H1 (cell line): Measurements from ENCODE around the gene TCN2. TPM values are rescaled to one million over a fixed set of nuclear protein-coding genes. Genes with fewer than 3 reads are reported as not detected.

ENCODE experiments used
- CTCF ChIA-PET: fragments of 300-600 bp; sonication (Branson Sonifier 250); formaldehyde crosslinking; loops from one replicate; lab custom pipeline; 2021; ENCODE audit not compliant: partially characterized antibody; lab: Charles Lee
- POLR2A ChIA-PET: fragments of 300-600 bp; sonication (Branson Sonifier 250); formaldehyde crosslinking; loops from one replicate; lab custom pipeline; 2021; ENCODE audit warnings: inconsistent platforms; ENCODE audit not compliant: partially characterized antibody; lab: Charles Lee
- DNase-seq, 2 experiments: peaks; one replicate each; pipeline versions ENCODE4 v3.0.0 to v3.0.0-alpha.2; 2010 to 2022; ENCODE audit warnings: low spot score in 2 of 2, low read depth in 1 of 2, mixed read lengths in 1 of 2
- FAIRE-seq: peaks from 2 replicates; lab custom pipeline; 2011; peaks lifted over from hg19 to GRCh38; lab: Jason Lieb, UNC
- H2AFZ ChIP-seq: 2 replicates; pipeline ENCODE4 v1.8.1; 2012; ENCODE audit warnings: low read length, inconsistent platforms
- H2AK5ac ChIP-seq: 2 replicates; pipeline ENCODE4 v1.6.1; 2013; ENCODE audit warnings: low read depth, low read length
- H2BK120ac ChIP-seq: replicated peaks from 2 replicates; pipeline ENCODE3; 2013; ENCODE audit warnings: low read depth, low read length, inconsistent platforms
- H2BK12ac ChIP-seq: 2 replicates; pipeline ENCODE4 v1.6.1; 2013; ENCODE audit warnings: low read depth, low read length
- H2BK15ac ChIP-seq: 2 replicates; pipeline ENCODE4 v1.6.1; 2013; ENCODE audit warnings: low read length
- H2BK20ac ChIP-seq: 2 replicates; pipeline ENCODE4 v1.6.1; 2013; ENCODE audit warnings: low read length
- H2BK5ac ChIP-seq: 2 replicates; pipeline ENCODE4 v1.6.1; 2013; ENCODE audit warnings: low read depth, low read length
- H3K14ac ChIP-seq: 2 replicates; pipeline ENCODE4 v1.6.1; 2013; ENCODE audit warnings: inconsistent platforms; ENCODE audit not compliant: insufficient read length
- H3K18ac ChIP-seq: 2 replicates; pipeline ENCODE4 v1.6.1; 2013; ENCODE audit warnings: low read length; ENCODE audit errors: extremely low read depth
- H3K23ac ChIP-seq: 2 replicates; pipeline ENCODE4 v1.6.1; 2013; ENCODE audit warnings: inconsistent platforms; ENCODE audit not compliant: insufficient read length
- H3K23me2 ChIP-seq: 2 replicates; pipeline ENCODE4 v1.6.1; 2013; ENCODE audit warnings: low read depth, low read length
- H3K27ac ChIP-seq: 2 replicates; pipeline ENCODE4 v1.6.1; 2011; ENCODE audit warnings: low read depth, low read length, inconsistent platforms
- H3K27me3 ChIP-seq, 4 experiments: replicated peaks in 1 of 4; 1 replicate in 1 of 4; 2 replicates in 3 of 4; pipeline versions ENCODE4 v1.6.1 to v1.8.1; 2011 to 2013; ENCODE audit warnings: low read length in 3 of 4, mild to moderate bottlenecking in 3 of 4, inconsistent platforms in 2 of 4, mixed read lengths in 2 of 4, moderate library complexity in 1 of 4; ENCODE audit not compliant: control insufficient read depth in 3 of 4, insufficient read depth in 3 of 4; ENCODE audit errors: extremely low read depth in 1 of 4
- H3K36me3 ChIP-seq, 4 experiments: 2 replicates each; pipeline versions ENCODE4 v1.6.1 to v1.8.1; 2011 to 2013; ENCODE audit warnings: mild to moderate bottlenecking in 4 of 4, low read length in 3 of 4, moderate library complexity in 2 of 4, control low read depth in 1 of 4, inconsistent platforms in 1 of 4; ENCODE audit not compliant: insufficient read depth in 4 of 4, control insufficient read depth in 2 of 4
- H3K4ac ChIP-seq: replicated peaks from 2 replicates; pipeline ENCODE3; 2013; ENCODE audit warnings: low read length, low read depth, mixed read lengths, inconsistent platforms; ENCODE audit not compliant: insufficient read length
- H3K4me1 ChIP-seq, 4 experiments: replicated peaks in 1 of 4; 1 replicate in 1 of 4; 2 replicates in 3 of 4; pipeline versions ENCODE4 v1.6.1 to v1.8.1; 2011 to 2013; ENCODE audit warnings: low read length in 3 of 4, inconsistent platforms in 2 of 4, mixed read lengths in 1 of 4; ENCODE audit not compliant: insufficient read depth in 4 of 4, control insufficient read depth in 3 of 4
- H3K4me2 ChIP-seq, 2 experiments: 2 replicates each; pipeline versions ENCODE4 v1.6.1 to v1.8.1; 2011 to 2013; ENCODE audit warnings: low read depth in 2 of 2, low read length in 2 of 2, control low read depth in 1 of 2, inconsistent platforms in 1 of 2, mild to moderate bottlenecking in 1 of 2; ENCODE audit not compliant: insufficient read depth in 1 of 2
- H3K4me3 ChIP-seq, 4 experiments: fragments of 200-600, 300-600 bp in 1 of 4; sonication (generic), shearing (Covaris generic), sonication (Bioruptor Twin) in 1 of 4; 2 replicates each; pipeline versions ENCODE4 v1.5.1 to v1.8.1; 2011 to 2016; ENCODE audit warnings: low read length in 4 of 4, low read depth in 3 of 4, control low read depth in 2 of 4, inconsistent platforms in 2 of 4, mild to moderate bottlenecking in 2 of 4, mixed read lengths in 1 of 4, moderate library complexity in 1 of 4; ENCODE audit not compliant: insufficient read depth in 2 of 4; ENCODE audit errors: extremely low read depth in 1 of 4
- H3K56ac ChIP-seq: replicated peaks from 2 replicates; pipeline ENCODE3; 2013; ENCODE audit warnings: low read depth, mild to moderate bottlenecking, mixed read lengths, low read length, inconsistent platforms; ENCODE audit not compliant: insufficient read length
- H3K79me1 ChIP-seq: 2 replicates; pipeline ENCODE4 v1.6.1; 2013; ENCODE audit warnings: low read depth, low read length, control low read depth
- H3K79me2 ChIP-seq, 2 experiments: 2 replicates each; pipeline versions ENCODE4 v1.6.1 to v1.8.1; 2012 to 2013; ENCODE audit warnings: low read length in 2 of 2, mild to moderate bottlenecking in 2 of 2, inconsistent platforms in 1 of 2; ENCODE audit not compliant: insufficient read depth in 2 of 2, control insufficient read depth in 1 of 2
- H3K9ac ChIP-seq, 4 experiments: replicated peaks in 1 of 4; 1 replicate in 1 of 4; 2 replicates in 3 of 4; pipeline versions ENCODE4 v1.6.1 to v1.8.1; 2011 to 2013; ENCODE audit warnings: low read depth in 3 of 4, low read length in 3 of 4, control low read depth in 2 of 4, mild to moderate bottlenecking in 2 of 4, moderate library complexity in 2 of 4, inconsistent platforms in 1 of 4; ENCODE audit errors: extremely low read depth in 1 of 4
- H3K9me3 ChIP-seq, 2 experiments: 2 replicates each; pipeline versions ENCODE4 v1.6.1 to v1.8.1; 2012 to 2013; ENCODE audit warnings: mild to moderate bottlenecking in 2 of 2, moderate library complexity in 2 of 2, control low read depth in 1 of 2, inconsistent platforms in 1 of 2, low read depth in 1 of 2, low read length in 1 of 2, mixed read lengths in 1 of 2; ENCODE audit not compliant: insufficient read depth in 2 of 2
- H4K20me1 ChIP-seq, 2 experiments: replicated peaks in 1 of 2; 2 replicates each; pipeline versions ENCODE3 to v1.8.1; 2011 to 2013; ENCODE audit warnings: inconsistent platforms in 2 of 2, low read length in 2 of 2, mild to moderate bottlenecking in 1 of 2; ENCODE audit not compliant: insufficient read depth in 2 of 2, control insufficient read depth in 1 of 2
- H4K5ac ChIP-seq: 2 replicates; pipeline ENCODE4 v1.6.1; 2013; ENCODE audit warnings: low read length, low read depth, mixed read lengths, inconsistent platforms; ENCODE audit not compliant: insufficient read length
- H4K8ac ChIP-seq: 2 replicates; pipeline ENCODE4 v1.8.0; 2013; ENCODE audit warnings: mild to moderate bottlenecking, moderate library complexity, low read length, inconsistent platforms; ENCODE audit not compliant: insufficient read depth; ENCODE audit errors: extremely low read depth
- H4K91ac ChIP-seq: replicated peaks from 2 replicates; pipeline ENCODE3; 2013; ENCODE audit warnings: low read length, mixed read lengths, inconsistent platforms; ENCODE audit not compliant: insufficient read length
- BACH1 ChIP-seq: IDR thresholded peaks from 2 replicates; pipeline ENCODE4 v1.6.1; 2012; ENCODE audit warnings: low read length, improper control_type of control experiment
- CHD1 ChIP-seq: IDR thresholded peaks from 2 replicates; pipeline ENCODE4 v1.6.1; 2012; ENCODE audit warnings: low read depth, low read length, improper control_type of control experiment
- CTCF ChIP-seq, 3 experiments: IDR thresholded peaks; 1 replicate in 2 of 3; 2 replicates in 1 of 3; pipeline versions ENCODE4 v1.5.1 to v1.6.1; 2011; ENCODE audit warnings: low read length in 3 of 3, mild to moderate bottlenecking in 3 of 3, inconsistent platforms in 2 of 3, low read depth in 1 of 3, moderate library complexity in 1 of 3; ENCODE audit not compliant: insufficient read depth in 1 of 3; ENCODE audit errors: control extremely low read depth in 1 of 3
- EGR1 ChIP-seq: IDR thresholded peaks from 2 replicates; pipeline ENCODE4 v1.6.1; 2011; ENCODE audit warnings: low read depth, low read length, borderline replicate concordance
- GABPA ChIP-seq: IDR thresholded peaks from 2 replicates; pipeline ENCODE4 v1.6.1; 2011; ENCODE audit warnings: mild to moderate bottlenecking, low read length, moderate library complexity, borderline replicate concordance; ENCODE audit not compliant: insufficient read depth
- HDAC6 ChIP-seq: IDR thresholded peaks from one replicate; pipeline ENCODE4 v1.7.1; 2012; ENCODE audit warnings: low read depth, mild to moderate bottlenecking, inconsistent platforms, low read length, moderate library complexity
- PHF8 ChIP-seq: fragments of 200-600 bp; sonication (generic); conservative IDR thresholded peaks from 2 replicates; pipeline ENCODE4 v1.7.1; 2012; ENCODE audit warnings: low read depth, mild to moderate bottlenecking, inconsistent platforms, low read length, moderate library complexity
- POLR2A ChIP-seq, 2 experiments: IDR thresholded peaks; 1 replicate in 1 of 2; 2 replicates in 1 of 2; pipeline ENCODE4 v1.6.1; 2011; ENCODE audit warnings: low read depth in 2 of 2, low read length in 2 of 2, mild to moderate bottlenecking in 2 of 2; ENCODE audit errors: control extremely low read depth in 1 of 2
- SAP30 ChIP-seq: fragments of 300-600 bp; sonication (generic); IDR thresholded peaks from 2 replicates; pipeline ENCODE4 v1.7.1; 2012; ENCODE audit warnings: low read length, moderate library complexity, mild to moderate bottlenecking, inconsistent platforms; ENCODE audit not compliant: insufficient read depth, insufficient replicate concordance
- SP2 ChIP-seq: IDR thresholded peaks from 2 replicates; pipeline ENCODE4 v1.6.1; 2012; ENCODE audit warnings: mild to moderate bottlenecking, low read length, inconsistent platforms
- YY1 ChIP-seq: IDR thresholded peaks from 2 replicates; pipeline ENCODE4 v1.6.1; 2011; ENCODE audit warnings: low read depth, mild to moderate bottlenecking, low read length
- WGBS, 2 experiments: shearing (Covaris generic) in 1 of 2; methylation state at CpG; one replicate each; pipeline versions ENCODE4 v1.1.6 to v1.1.7; 2013 to 2015; ENCODE audit warnings: low lambda C conversion rate in 2 of 2, mixed read lengths in 2 of 2, inconsistent platforms in 1 of 2, low coverage in 1 of 2, missing lambda C conversion rate in 1 of 2; ENCODE audit not compliant: insufficient replicate concordance in 2 of 2, insufficient coverage in 1 of 2, insufficient read length in 1 of 2; ENCODE audit errors: extremely low coverage in 1 of 2, missing lambda C conversion rate in 1 of 2; 5-methylcytosine and 5-hydroxymethylcytosine counted together
- polyA plus RNA-seq, 7 experiments: library from polyadenylated mRNA; depleted of rRNA in 3 of 7; stranded (reverse) in 5 of 7; unstranded in 2 of 7; fragments of >200 nt in 5 of 7; fragments of 200-250 nt in 2 of 7; gene quantifications; 1 replicate in 5 of 7; 2 replicates in 1 of 7; 4 replicates in 1 of 7; pipeline versions ENCODE4 v1.2.1 to v1.2.3, GENCODE V29; 2011 to 2013; ENCODE audit warnings: missing spikeins in 2 of 7, mixed read lengths in 2 of 7
- total RNA-seq: library from RNA; stranded (reverse); fragmentation: NEBNext Ultra II Directional; extraction: Animal tissue kit (Norgen Biotek cat#: 25700); gene quantifications from 2 replicates; pipeline ENCODE4 v1.2.1, GENCODE V29; 2021
- TF ChIP-seq, protein P1 (sequence below): IDR thresholded peaks from 2 replicates; pipeline ENCODE4 v1.6.1; 2011; ENCODE audit warnings: low read depth, mild to moderate bottlenecking, low read length; ENCODE audit not compliant: insufficient read depth

The TCN2 gene
- total and polyA plus RNA-seq, 2 of the 8 experiments (the other 6 are each of a cell fraction or from before 2014, with no cell fraction given), result 30.0 to 87.8 TPM

DNA sequence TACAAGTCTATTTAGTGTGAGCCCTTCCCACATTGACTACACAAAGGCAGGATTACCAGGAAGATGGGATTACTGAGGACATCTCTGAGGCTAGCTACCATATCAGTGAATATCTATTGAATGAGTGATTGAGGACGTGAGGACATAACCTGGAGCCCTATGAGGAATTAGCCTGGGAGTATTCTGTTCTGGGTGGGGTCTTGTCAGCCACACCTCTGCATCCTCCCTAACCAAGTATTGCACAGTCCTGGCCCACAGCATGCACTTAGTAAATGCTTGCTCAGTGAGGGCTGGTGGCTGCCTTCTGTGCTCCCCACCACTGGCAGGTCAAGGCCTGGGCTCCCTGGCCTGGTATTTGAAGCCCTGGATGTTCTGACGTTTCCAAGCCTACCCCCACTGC lies 45.9 kb downstream of the TCN2 start:
- Histone ChIP-seq H3K9ac (no peak overlapping the region), H3K9me3 (no peaks in the 10 kb centered on the region), H3K36me3 (no peaks in the 10 kb centered on the region), H2BK12ac (0 out of 2 replicates have a peak overlapping the region, but pooled peaks have one; percentile 11), H2BK15ac (no peak overlapping the region), H3K4me3 (no peak overlapping the region), H3K4me1 (peaks cover 3 to 10% (median 5%) of the 10 kb centered on the region in 4 experiments; a peak in 6 of 7 replicates), H3K27ac (no peak overlapping the region), H3K23me2 (no peaks in the 10 kb centered on the region), H2BK120ac (peak overlapping the region; percentile 67), H2AK5ac (peak overlapping the region; percentile 88), H3K79me2 (no peaks in the 10 kb centered on the region), H3K23ac (no peak overlapping the region), H4K91ac (peak overlapping the region; percentile 50), H3K14ac (no peak overlapping the region), H4K8ac (no peak overlapping the region), H3K4me2 (no peak overlapping the region), H2BK5ac (no peak overlapping the region), H2AFZ (no peak overlapping the region), H3K27me3 (no peaks in the 10 kb centered on the region), H3K79me1 (no peaks in the 10 kb centered on the region), H3K56ac (no peak overlapping the region), H3K18ac (no peak overlapping the region), H4K5ac (no peak overlapping the region), H4K20me1 (no peaks in the 10 kb centered on the region), H3K4ac (peak overlapping the region; percentile 88), H2BK20ac (no peak overlapping the region)
- WGBS, 2 experiments, result 88% methylated on average over 2 of the region's 2 CpGs; no CpG with 5 or more reads in 1 of the 2 experiments
- DNase-seq, result no peak
- FAIRE-seq, result no peak
- POLR2A ChIA-PET, result no interaction called here
- CTCF ChIA-PET, result interaction anchor here (1.2 to 10.5 kb wide), 2 partner anchors 9 to 18 kb away, joined by 3 to 74 read pairs; partner anchors contain the start of gene SLC35E4
- no peak for TF ChIP-seq HDAC6
- TF ChIP-seq, protein P1, sequence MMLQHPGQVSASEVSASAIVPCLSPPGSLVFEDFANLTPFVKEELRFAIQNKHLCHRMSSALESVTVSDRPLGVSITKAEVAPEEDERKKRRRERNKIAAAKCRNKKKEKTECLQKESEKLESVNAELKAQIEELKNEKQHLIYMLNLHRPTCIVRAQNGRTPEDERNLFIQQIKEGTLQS, result no peak
- TF ChIP-seq CTCF (IDR thresholded peaks at IDR 0.05; ENCODE audit: control extremely low read depth in 1 of 3, insufficient read depth in 1 of 3, low read depth in 1 of 3, low read length in 3 of 3), result no peak
- no peak for TF ChIP-seq SAP30
- TF ChIP-seq GABPA, result no peak
- TF ChIP-seq EGR1, result no peak
- no peak for TF ChIP-seq PHF8
- TF ChIP-seq YY1, result no peak
- no peak for TF ChIP-seq POLR2A (IDR thresholded peaks at IDR 0.05; ENCODE audit: control extremely low read depth in 1 of 2, low read depth in 2 of 2, low read length in 2 of 2)
- TF ChIP-seq SP2, result no peak
- no peak for TF ChIP-seq CHD1
- no peak for TF ChIP-seq BACH1
